Subcutaneous preadipocyte (primary cell): ENCODE measurements around the gene AP1S2. TPM values are rescaled to one million over a fixed set of nuclear protein-coding genes. Genes with fewer than 3 reads are reported as not detected.

Experiments used
- total RNA-seq: library from RNA; depleted of rRNA; stranded (reverse); fragments of >200 nt; gene quantifications from 2 replicates; pipeline ENCODE4 v1.2.3, GENCODE V29; 2012

The AP1S2 gene
- total RNA-seq = 16.8 and 17.6 TPM in 2 replicates

DNA sequence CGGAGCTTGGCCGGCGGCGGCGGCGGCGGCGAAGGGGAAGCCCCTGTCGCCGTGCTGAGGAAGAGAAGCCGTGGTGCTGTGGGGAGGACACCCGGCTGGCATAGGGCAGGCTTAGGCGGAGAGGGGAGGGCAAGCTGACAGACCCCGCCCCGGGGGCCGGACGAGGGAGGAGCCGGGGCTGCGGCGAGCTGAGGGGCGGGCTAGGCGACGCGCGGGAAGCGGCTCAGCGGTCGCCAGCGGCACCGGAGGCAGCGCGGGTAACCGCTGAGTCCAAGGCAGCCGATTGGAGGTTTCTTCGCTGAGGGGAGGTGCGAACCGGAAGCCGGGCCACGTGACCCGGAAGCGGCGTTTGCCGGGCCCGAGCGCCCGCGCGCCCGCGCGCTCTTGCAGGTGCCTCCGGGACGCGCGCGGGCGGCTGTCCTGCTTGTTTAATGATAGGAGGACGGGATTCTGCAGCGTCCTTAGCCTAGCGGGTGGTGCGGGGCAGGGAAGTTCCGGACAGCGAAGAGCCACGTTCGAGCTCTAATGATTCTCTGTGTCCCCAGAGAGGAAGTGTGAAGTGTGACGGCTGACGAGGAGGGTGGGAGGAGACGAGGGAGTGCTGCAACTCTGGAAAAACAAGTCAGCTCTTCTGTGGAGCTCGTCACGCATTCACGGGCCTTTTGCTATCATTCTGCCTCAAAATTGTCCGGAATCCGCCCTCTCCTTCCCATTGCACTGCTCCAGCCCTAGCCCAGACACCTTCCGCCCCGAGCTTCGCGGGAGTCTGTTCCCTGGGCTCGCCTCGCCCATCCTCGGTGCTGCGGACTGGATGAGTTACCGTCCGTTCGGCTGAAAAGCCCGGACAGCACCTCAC lies at the start of gene AP1S2:
AP1S2 (minus strand) TSS at position 102 of the 856 bp plus-strand sequence. CDS start 2,289 bp downstream, outside the sequence.

DNA sequence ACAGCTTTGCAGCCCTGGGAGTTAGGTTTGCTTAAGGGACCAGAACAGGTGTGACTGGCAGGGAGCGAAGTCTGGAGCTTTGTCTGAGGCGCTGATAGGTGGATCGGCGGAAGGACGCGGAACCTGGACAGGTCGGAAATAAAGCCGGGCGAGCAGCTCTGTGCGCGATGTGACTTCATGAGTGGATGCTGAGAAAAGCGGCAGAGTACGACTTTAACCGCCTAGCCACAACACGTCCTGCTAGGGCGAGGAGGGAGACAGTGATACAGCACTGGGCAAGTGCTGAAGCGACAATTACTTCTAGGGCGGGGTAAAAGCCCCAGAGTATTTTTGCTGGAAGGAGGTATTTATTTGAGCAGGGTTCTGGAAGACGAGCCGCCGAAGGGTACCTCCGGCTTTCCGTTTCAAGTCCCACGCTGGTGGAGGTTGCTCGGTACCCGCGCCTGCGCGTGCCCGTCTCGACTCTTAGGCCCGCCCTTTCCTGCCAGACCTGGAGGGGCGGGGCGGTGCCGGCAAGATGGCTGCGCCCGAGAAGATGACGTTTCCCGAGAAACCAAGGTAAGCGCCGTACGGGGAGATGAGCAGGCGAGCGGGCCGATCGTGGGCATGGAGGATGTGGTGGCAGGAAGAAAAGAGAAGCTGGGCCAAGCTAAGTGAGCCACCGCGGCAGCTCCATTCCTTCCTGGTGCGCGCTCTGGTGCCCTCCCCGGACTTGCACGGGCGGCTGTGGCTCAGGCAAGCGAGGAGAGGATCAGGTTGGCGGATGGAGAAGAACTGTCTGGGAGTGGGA lies 64.4 kb downstream of the AP1S2 start, which contains the start of gene ZRSR2:
ZRSR2 (plus strand) TSS at position 506 of the 790 bp plus-strand sequence; CDS start at position 518, 12 bp downstream.

Other genes starting within 250 kb of the AP1S2 start
- 0.20 and 0.37 TPM in 2 replicates for gene CLTRN, start 190.0 kb downstream of the AP1S2 start, total RNA-seq
- gene CA5B, start 116.5 kb downstream of the AP1S2 start, total RNA-seq = 9.2 and 14.0 TPM in 2 replicates
- gene ZRSR2, start 64.3 kb downstream of the AP1S2 start, total RNA-seq = 3.1 and 3.3 TPM in 2 replicates